Liver (tissue), 3 donors: ENCODE measurements around the gene GALE.

Source experiments
- RAD21 ChIP-seq, 2 donors: IDR thresholded peaks; 2 replicates each; pipeline ENCODE4 v1.6.1; 2016; ENCODE audit warnings: antibody characterized with exemption in 2 of 2, mild to moderate bottlenecking in 2 of 2
- SP1 ChIP-seq: IDR thresholded peaks from 2 replicates; pipeline ENCODE4 v1.6.1; 2018; ENCODE audit warnings: antibody characterized with exemption, mild to moderate bottlenecking
- TF ChIP-seq, protein P1 (sequence below): fragments of 150-350 bp; IDR thresholded peaks from 2 replicates; pipeline ENCODE4 v1.5.1; 2017; ENCODE audit warnings: improper control_type of control experiment, low read depth, low read length; ENCODE audit not compliant: missing input control
- donor health status: healthy.
- donor health status: healthy.

DNA sequence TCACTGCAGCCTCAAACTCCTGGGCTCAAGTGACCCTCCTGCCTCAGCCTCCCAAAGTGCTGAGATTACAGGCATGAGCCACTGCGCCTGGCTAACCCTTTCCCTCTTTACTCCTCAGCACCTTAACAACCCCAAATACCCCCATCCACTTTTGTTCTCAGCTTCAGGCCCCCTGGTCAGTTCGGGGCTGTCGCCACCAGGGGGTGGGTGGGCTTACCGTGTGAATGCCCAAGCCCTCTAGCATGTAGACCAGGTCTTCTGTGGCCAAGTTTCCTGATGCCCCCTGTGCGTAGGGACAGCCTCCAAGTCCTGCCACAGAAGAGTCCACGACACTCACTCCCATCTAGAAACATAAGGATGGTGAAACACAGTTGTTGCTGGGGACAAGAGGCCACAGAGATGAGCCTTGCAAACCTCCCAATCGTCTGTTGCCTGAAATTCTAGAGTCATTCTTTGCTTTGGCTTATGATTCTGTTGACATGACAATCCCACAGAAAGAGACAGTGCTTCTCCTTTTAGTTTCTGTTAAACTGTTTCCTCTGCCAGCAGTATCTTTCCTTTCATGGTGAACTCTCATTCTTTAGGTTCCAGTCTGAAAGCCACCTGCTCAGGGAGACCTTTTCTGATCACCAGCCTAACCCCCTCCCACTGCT, 3.8 kb upstream of the GALE start:
- TF ChIP-seq, protein P1, sequence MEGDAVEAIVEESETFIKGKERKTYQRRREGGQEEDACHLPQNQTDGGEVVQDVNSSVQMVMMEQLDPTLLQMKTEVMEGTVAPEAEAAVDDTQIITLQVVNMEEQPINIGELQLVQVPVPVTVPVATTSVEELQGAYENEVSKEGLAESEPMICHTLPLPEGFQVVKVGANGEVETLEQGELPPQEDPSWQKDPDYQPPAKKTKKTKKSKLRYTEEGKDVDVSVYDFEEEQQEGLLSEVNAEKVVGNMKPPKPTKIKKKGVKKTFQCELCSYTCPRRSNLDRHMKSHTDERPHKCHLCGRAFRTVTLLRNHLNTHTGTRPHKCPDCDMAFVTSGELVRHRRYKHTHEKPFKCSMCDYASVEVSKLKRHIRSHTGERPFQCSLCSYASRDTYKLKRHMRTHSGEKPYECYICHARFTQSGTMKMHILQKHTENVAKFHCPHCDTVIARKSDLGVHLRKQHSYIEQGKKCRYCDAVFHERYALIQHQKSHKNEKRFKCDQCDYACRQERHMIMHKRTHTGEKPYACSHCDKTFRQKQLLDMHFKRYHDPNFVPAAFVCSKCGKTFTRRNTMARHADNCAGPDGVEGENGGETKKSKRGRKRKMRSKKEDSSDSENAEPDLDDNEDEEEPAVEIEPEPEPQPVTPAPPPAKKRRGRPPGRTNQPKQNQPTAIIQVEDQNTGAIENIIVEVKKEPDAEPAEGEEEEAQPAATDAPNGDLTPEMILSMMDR, result no peak
- TF ChIP-seq SP1 (no peak), RAD21 (IDR thresholded peaks at IDR 0.05) (no peak)
